AG09309 (cell line): ENCODE data around the gene DGAT2.

Source experiments
- DNase-seq: peaks from one replicate; pipeline ENCODE4 v3.0.0-alpha.2; 2010; ENCODE audit warnings: low read depth
- H3K4me3 ChIP-seq: 2 replicates; pipeline ENCODE4 v1.5.1; 2011; ENCODE audit warnings: mild to moderate bottlenecking, low read depth, low read length, moderate library complexity; ENCODE audit not compliant: control insufficient read depth
- CTCF ChIP-seq: IDR thresholded peaks from 2 replicates; pipeline ENCODE4 v1.5.1; 2011; ENCODE audit warnings: mild to moderate bottlenecking, low read depth, low read length, inconsistent platforms; ENCODE audit not compliant: insufficient read depth, control insufficient read depth; ENCODE audit errors: missing control alignments

DGAT2 gene

GRCh38 chr11:75790986-75791385, 22.4 kb downstream of the DGAT2 start:
- H3K4me3 ChIP-seq: no peak overlapping the region
- no peak for TF ChIP-seq CTCF
- no peak for DNase-seq

GRCh38 chr11:75792127-75792731, 23.7 kb downstream of the DGAT2 start:
- no peak for TF ChIP-seq CTCF
- H3K4me3 ChIP-seq: no peak overlapping the region
- DNase-seq: no peak

GRCh38 chr11:75792997-75793800, 24.6 kb downstream of the DGAT2 start:
- TF ChIP-seq CTCF: no peak
- H3K4me3 ChIP-seq: no peak overlapping the region
- DNase-seq: no peak

- no peak overlapping the region for H3K4me3 ChIP-seq
- DNase-seq: no peak
- TF ChIP-seq CTCF: no peak
Observed at GRCh38 chr11:75793966-75794365, 25.4 kb downstream of the DGAT2 start.

GRCh38 chr11:75795276-75796090, 26.9 kb downstream of the DGAT2 start:
- TF ChIP-seq CTCF: no peak
- DNase-seq: no peak
- H3K4me3 ChIP-seq: no peak overlapping the region

GRCh38 chr11:75796091-75796435, 27.5 kb downstream of the DGAT2 start:
- no peak for TF ChIP-seq CTCF
- no peak overlapping the region for H3K4me3 ChIP-seq
- no peak for DNase-seq
